H1 (cell line): ENCODE results near the gene AIM2. TPM values are rescaled to one million over a fixed set of nuclear protein-coding genes. Genes with fewer than 3 reads are reported as not detected.
A peak's percentile ranks its signal among the peaks of the same experiment; 100 is the strongest.

Source experiments
- CTCF ChIA-PET: fragments of 300-600 bp; sonication (Branson Sonifier 250); formaldehyde crosslinking; loops from one replicate; lab custom pipeline; 2021; ENCODE audit not compliant: partially characterized antibody; lab: Charles Lee
- POLR2A ChIA-PET: fragments of 300-600 bp; sonication (Branson Sonifier 250); formaldehyde crosslinking; loops from one replicate; lab custom pipeline; 2021; ENCODE audit warnings: inconsistent platforms; ENCODE audit not compliant: partially characterized antibody; lab: Charles Lee
- DNase-seq, 2 experiments: peaks; one replicate each; pipeline versions ENCODE4 v3.0.0 to v3.0.0-alpha.2; 2010 to 2022; ENCODE audit warnings: low spot score in 2 of 2, low read depth in 1 of 2, mixed read lengths in 1 of 2
- FAIRE-seq: peaks from 2 replicates; lab custom pipeline; 2011; peaks lifted over from hg19 to GRCh38; lab: Jason Lieb, UNC
- H2AFZ ChIP-seq: 2 replicates; pipeline ENCODE4 v1.8.1; 2012; ENCODE audit warnings: low read length, inconsistent platforms
- H2AK5ac ChIP-seq: 2 replicates; pipeline ENCODE4 v1.6.1; 2013; ENCODE audit warnings: low read depth, low read length
- H2BK120ac ChIP-seq: replicated peaks from 2 replicates; pipeline ENCODE3; 2013; ENCODE audit warnings: low read depth, low read length, inconsistent platforms
- H2BK12ac ChIP-seq: 2 replicates; pipeline ENCODE4 v1.6.1; 2013; ENCODE audit warnings: low read depth, low read length
- H2BK15ac ChIP-seq: 2 replicates; pipeline ENCODE4 v1.6.1; 2013; ENCODE audit warnings: low read length
- H2BK20ac ChIP-seq: 2 replicates; pipeline ENCODE4 v1.6.1; 2013; ENCODE audit warnings: low read length
- H2BK5ac ChIP-seq: 2 replicates; pipeline ENCODE4 v1.6.1; 2013; ENCODE audit warnings: low read depth, low read length
- H3K14ac ChIP-seq: 2 replicates; pipeline ENCODE4 v1.6.1; 2013; ENCODE audit warnings: inconsistent platforms; ENCODE audit not compliant: insufficient read length
- H3K18ac ChIP-seq: 2 replicates; pipeline ENCODE4 v1.6.1; 2013; ENCODE audit warnings: low read length; ENCODE audit errors: extremely low read depth
- H3K23ac ChIP-seq: 2 replicates; pipeline ENCODE4 v1.6.1; 2013; ENCODE audit warnings: inconsistent platforms; ENCODE audit not compliant: insufficient read length
- H3K23me2 ChIP-seq: 2 replicates; pipeline ENCODE4 v1.6.1; 2013; ENCODE audit warnings: low read depth, low read length
- H3K27ac ChIP-seq: 2 replicates; pipeline ENCODE4 v1.6.1; 2011; ENCODE audit warnings: low read depth, low read length, inconsistent platforms
- H3K27me3 ChIP-seq, 4 experiments: replicated peaks in 1 of 4; 1 replicate in 1 of 4; 2 replicates in 3 of 4; pipeline versions ENCODE4 v1.6.1 to v1.8.1; 2011 to 2013; ENCODE audit warnings: low read length in 3 of 4, mild to moderate bottlenecking in 3 of 4, inconsistent platforms in 2 of 4, mixed read lengths in 2 of 4, moderate library complexity in 1 of 4; ENCODE audit not compliant: control insufficient read depth in 3 of 4, insufficient read depth in 3 of 4; ENCODE audit errors: extremely low read depth in 1 of 4
- H3K36me3 ChIP-seq, 4 experiments: 2 replicates each; pipeline versions ENCODE4 v1.6.1 to v1.8.1; 2011 to 2013; ENCODE audit warnings: mild to moderate bottlenecking in 4 of 4, low read length in 3 of 4, moderate library complexity in 2 of 4, control low read depth in 1 of 4, inconsistent platforms in 1 of 4; ENCODE audit not compliant: insufficient read depth in 4 of 4, control insufficient read depth in 2 of 4
- H3K4ac ChIP-seq: replicated peaks from 2 replicates; pipeline ENCODE3; 2013; ENCODE audit warnings: low read length, low read depth, mixed read lengths, inconsistent platforms; ENCODE audit not compliant: insufficient read length
- H3K4me1 ChIP-seq, 4 experiments: replicated peaks in 1 of 4; 1 replicate in 1 of 4; 2 replicates in 3 of 4; pipeline versions ENCODE4 v1.6.1 to v1.8.1; 2011 to 2013; ENCODE audit warnings: low read length in 3 of 4, inconsistent platforms in 2 of 4, mixed read lengths in 1 of 4; ENCODE audit not compliant: insufficient read depth in 4 of 4, control insufficient read depth in 3 of 4
- H3K4me2 ChIP-seq, 2 experiments: 2 replicates each; pipeline versions ENCODE4 v1.6.1 to v1.8.1; 2011 to 2013; ENCODE audit warnings: low read depth in 2 of 2, low read length in 2 of 2, control low read depth in 1 of 2, inconsistent platforms in 1 of 2, mild to moderate bottlenecking in 1 of 2; ENCODE audit not compliant: insufficient read depth in 1 of 2
- H3K4me3 ChIP-seq, 4 experiments: fragments of 200-600, 300-600 bp in 1 of 4; sonication (generic), shearing (Covaris generic), sonication (Bioruptor Twin) in 1 of 4; 2 replicates each; pipeline versions ENCODE4 v1.5.1 to v1.8.1; 2011 to 2016; ENCODE audit warnings: low read length in 4 of 4, low read depth in 3 of 4, control low read depth in 2 of 4, inconsistent platforms in 2 of 4, mild to moderate bottlenecking in 2 of 4, mixed read lengths in 1 of 4, moderate library complexity in 1 of 4; ENCODE audit not compliant: insufficient read depth in 2 of 4; ENCODE audit errors: extremely low read depth in 1 of 4
- H3K56ac ChIP-seq: replicated peaks from 2 replicates; pipeline ENCODE3; 2013; ENCODE audit warnings: low read depth, mild to moderate bottlenecking, mixed read lengths, low read length, inconsistent platforms; ENCODE audit not compliant: insufficient read length
- H3K79me1 ChIP-seq: 2 replicates; pipeline ENCODE4 v1.6.1; 2013; ENCODE audit warnings: low read depth, low read length, control low read depth
- H3K79me2 ChIP-seq, 2 experiments: 2 replicates each; pipeline versions ENCODE4 v1.6.1 to v1.8.1; 2012 to 2013; ENCODE audit warnings: low read length in 2 of 2, mild to moderate bottlenecking in 2 of 2, inconsistent platforms in 1 of 2; ENCODE audit not compliant: insufficient read depth in 2 of 2, control insufficient read depth in 1 of 2
- H3K9ac ChIP-seq, 4 experiments: replicated peaks in 1 of 4; 1 replicate in 1 of 4; 2 replicates in 3 of 4; pipeline versions ENCODE4 v1.6.1 to v1.8.1; 2011 to 2013; ENCODE audit warnings: low read depth in 3 of 4, low read length in 3 of 4, control low read depth in 2 of 4, mild to moderate bottlenecking in 2 of 4, moderate library complexity in 2 of 4, inconsistent platforms in 1 of 4; ENCODE audit errors: extremely low read depth in 1 of 4
- H3K9me3 ChIP-seq, 2 experiments: 2 replicates each; pipeline versions ENCODE4 v1.6.1 to v1.8.1; 2012 to 2013; ENCODE audit warnings: mild to moderate bottlenecking in 2 of 2, moderate library complexity in 2 of 2, control low read depth in 1 of 2, inconsistent platforms in 1 of 2, low read depth in 1 of 2, low read length in 1 of 2, mixed read lengths in 1 of 2; ENCODE audit not compliant: insufficient read depth in 2 of 2
- H4K20me1 ChIP-seq, 2 experiments: replicated peaks in 1 of 2; 2 replicates each; pipeline versions ENCODE3 to v1.8.1; 2011 to 2013; ENCODE audit warnings: inconsistent platforms in 2 of 2, low read length in 2 of 2, mild to moderate bottlenecking in 1 of 2; ENCODE audit not compliant: insufficient read depth in 2 of 2, control insufficient read depth in 1 of 2
- H4K5ac ChIP-seq: 2 replicates; pipeline ENCODE4 v1.6.1; 2013; ENCODE audit warnings: low read length, low read depth, mixed read lengths, inconsistent platforms; ENCODE audit not compliant: insufficient read length
- H4K8ac ChIP-seq: 2 replicates; pipeline ENCODE4 v1.8.0; 2013; ENCODE audit warnings: mild to moderate bottlenecking, moderate library complexity, low read length, inconsistent platforms; ENCODE audit not compliant: insufficient read depth; ENCODE audit errors: extremely low read depth
- H4K91ac ChIP-seq: replicated peaks from 2 replicates; pipeline ENCODE3; 2013; ENCODE audit warnings: low read length, mixed read lengths, inconsistent platforms; ENCODE audit not compliant: insufficient read length
- CBX5 ChIP-seq: fragments of 300-800, 300-1000 bp; sonication (generic); IDR thresholded peaks from 2 replicates; pipeline ENCODE4 v1.7.1; 2016; ENCODE audit warnings: antibody characterized with exemption, low read length, low read depth
- CTCF ChIP-seq, 3 experiments: IDR thresholded peaks; 1 replicate in 2 of 3; 2 replicates in 1 of 3; pipeline versions ENCODE4 v1.5.1 to v1.6.1; 2011; ENCODE audit warnings: low read length in 3 of 3, mild to moderate bottlenecking in 3 of 3, inconsistent platforms in 2 of 3, low read depth in 1 of 3, moderate library complexity in 1 of 3; ENCODE audit not compliant: insufficient read depth in 1 of 3; ENCODE audit errors: control extremely low read depth in 1 of 3
- RAD21 ChIP-seq, 2 experiments: IDR thresholded peaks in 1 of 2; conservative IDR thresholded peaks in 1 of 2; 2 replicates each; pipeline ENCODE4 v1.6.1; 2011; ENCODE audit warnings: low read depth in 2 of 2, low read length in 2 of 2, improper control_type of control experiment in 1 of 2, inconsistent platforms in 1 of 2, mild to moderate bottlenecking in 1 of 2, moderate library complexity in 1 of 2
- WGBS, 2 experiments: shearing (Covaris generic) in 1 of 2; methylation state at CpG; one replicate each; pipeline versions ENCODE4 v1.1.6 to v1.1.7; 2013 to 2015; ENCODE audit warnings: low lambda C conversion rate in 2 of 2, mixed read lengths in 2 of 2, inconsistent platforms in 1 of 2, low coverage in 1 of 2, missing lambda C conversion rate in 1 of 2; ENCODE audit not compliant: insufficient replicate concordance in 2 of 2, insufficient coverage in 1 of 2, insufficient read length in 1 of 2; ENCODE audit errors: extremely low coverage in 1 of 2, missing lambda C conversion rate in 1 of 2; 5-methylcytosine and 5-hydroxymethylcytosine counted together
- polyA plus RNA-seq, 7 experiments: library from polyadenylated mRNA; depleted of rRNA in 3 of 7; stranded (reverse) in 5 of 7; unstranded in 2 of 7; fragments of >200 nt in 5 of 7; fragments of 200-250 nt in 2 of 7; gene quantifications; 1 replicate in 5 of 7; 2 replicates in 1 of 7; 4 replicates in 1 of 7; pipeline versions ENCODE4 v1.2.1 to v1.2.3, GENCODE V29; 2011 to 2013; ENCODE audit warnings: missing spikeins in 2 of 7, mixed read lengths in 2 of 7
- total RNA-seq: library from RNA; stranded (reverse); fragmentation: NEBNext Ultra II Directional; extraction: Animal tissue kit (Norgen Biotek cat#: 25700); gene quantifications from 2 replicates; pipeline ENCODE4 v1.2.1, GENCODE V29; 2021

AIM2 gene
- total and polyA plus RNA-seq, 2 of the 8 experiments (the other 6 are each of a cell fraction or from before 2014, with no cell fraction given) = 0.21 to 2.1 TPM

DNA sequence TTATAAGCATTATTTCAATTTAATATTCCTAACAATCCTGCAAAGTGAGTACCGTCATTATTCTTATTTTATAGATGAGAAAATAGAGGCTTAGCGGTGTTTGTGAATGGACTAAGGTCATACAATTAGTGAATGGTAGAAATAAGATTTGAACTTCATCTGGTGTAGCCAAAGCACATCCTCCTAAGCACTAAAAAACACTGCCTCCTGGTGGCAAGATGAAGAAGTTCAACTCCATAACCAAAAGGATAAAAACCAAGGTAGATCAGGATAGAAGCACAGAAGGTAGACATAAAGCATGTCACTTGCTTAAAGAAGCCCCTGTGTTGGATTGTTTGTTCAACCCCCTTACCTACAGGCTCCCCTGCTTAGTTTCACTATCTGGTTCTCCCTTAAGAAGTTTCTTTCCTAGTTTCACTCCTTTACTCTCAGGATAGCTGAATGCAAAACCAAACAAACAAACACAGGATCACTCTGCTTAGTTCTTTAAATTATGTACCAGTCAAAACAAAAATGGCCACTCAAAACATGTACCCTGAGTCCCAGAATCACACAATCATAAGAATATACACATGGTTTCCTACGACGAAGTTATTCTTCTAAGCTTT, 12.7 kb upstream of the AIM2 start:
- no peak for DNase-seq
- peak; percentile 32 for FAIRE-seq
- no peak overlapping the region for H2BK15ac ChIP-seq

More for the DNA sequence above, 12.7 kb upstream of the AIM2 start:
- no peaks in the 10 kb centered on the region; the same call in 1 of the 2 replicates for H3K23me2 ChIP-seq
- no peaks in the 10 kb centered on the region for H3K79me1 ChIP-seq
- no peak overlapping the region for H3K4me3 ChIP-seq
- H3K56ac ChIP-seq = no peak overlapping the region
- ChIA-PET CTCF (interaction anchor here (0.6 to 3.4 kb wide), 34 partner anchors 8 to 1120 kb away, joined by 3 to 23 read pairs (median 4); partner anchors contain the start of gene AIM2), POLR2A (no interaction called here)
- no peaks in the 10 kb centered on the region for H3K4me1 ChIP-seq
- H2BK12ac ChIP-seq = no peak overlapping the region
- H4K91ac ChIP-seq = no peak overlapping the region
- no peak overlapping the region for H3K18ac ChIP-seq
- H2AK5ac ChIP-seq = no peak overlapping the region
- no peak overlapping the region for H2AFZ ChIP-seq
- H3K27ac ChIP-seq = no peak overlapping the region
- H3K27me3 ChIP-seq = no peaks in the 10 kb centered on the region
- no peak overlapping the region for H3K4me2 ChIP-seq
- no peak overlapping the region for H3K4ac ChIP-seq
- H3K9me3 ChIP-seq = no peaks in the 10 kb centered on the region
- no peak overlapping the region for H4K8ac ChIP-seq
- no peak overlapping the region for H4K5ac ChIP-seq
- H2BK120ac ChIP-seq = no peak overlapping the region
- H3K36me3 ChIP-seq = no peaks in the 10 kb centered on the region
- no peak overlapping the region for H2BK5ac ChIP-seq
- H3K14ac ChIP-seq = no peak overlapping the region
- no peak overlapping the region for H2BK20ac ChIP-seq
- TF ChIP-seq RAD21 (IDR thresholded peaks at IDR 0.05 in 1 of 2, conservative IDR thresholded peaks at IDR 0.05 in 1 of 2; ENCODE audit: low read depth in 2 of 2, low read length in 2 of 2) = peak; percentile 46 to 49; a peak in 3 of 4 replicates
- TF ChIP-seq CTCF (IDR thresholded peaks at IDR 0.05; ENCODE audit: control extremely low read depth in 1 of 3, insufficient read depth in 1 of 3, low read depth in 1 of 3, low read length in 3 of 3) = peak in 2 of 3 experiments; percentile 46 to 74; a peak in 3 of 4 replicates
- TF ChIP-seq CBX5 = no peak
- 80% methylated on average over 4 of the region's 4 CpGs; no CpG with 5 or more reads in 1 of the 2 experiments for WGBS, 2 experiments
- no peaks in the 10 kb centered on the region for H4K20me1 ChIP-seq
- no peaks in the 10 kb centered on the region for H3K79me2 ChIP-seq
- H3K9ac ChIP-seq = no peak overlapping the region
- H3K23ac ChIP-seq = no peak overlapping the region
